ENCODE data around the gene PRR29.

DNA sequence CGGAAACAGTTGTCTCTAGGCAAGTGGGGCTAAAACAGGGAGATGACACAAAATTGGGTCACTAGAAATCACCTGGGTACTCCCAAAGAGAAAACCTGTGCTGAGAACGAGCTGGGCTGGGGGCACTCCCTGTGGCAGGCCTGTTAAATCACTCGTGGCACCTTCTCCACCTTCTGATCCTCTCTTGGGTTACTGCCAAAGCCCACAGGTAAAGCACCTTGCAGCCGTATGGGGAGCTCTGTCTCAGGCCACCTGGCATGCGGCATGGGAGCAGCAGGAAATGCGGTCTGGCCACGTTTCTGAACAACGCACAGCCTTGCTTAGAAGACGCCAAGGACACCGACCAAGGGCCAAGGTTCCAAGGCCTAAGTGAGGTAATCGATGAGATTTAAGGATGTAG, 43.8 kb downstream of the PRR29 start:
- TF ChIP-seq, protein P1, sequence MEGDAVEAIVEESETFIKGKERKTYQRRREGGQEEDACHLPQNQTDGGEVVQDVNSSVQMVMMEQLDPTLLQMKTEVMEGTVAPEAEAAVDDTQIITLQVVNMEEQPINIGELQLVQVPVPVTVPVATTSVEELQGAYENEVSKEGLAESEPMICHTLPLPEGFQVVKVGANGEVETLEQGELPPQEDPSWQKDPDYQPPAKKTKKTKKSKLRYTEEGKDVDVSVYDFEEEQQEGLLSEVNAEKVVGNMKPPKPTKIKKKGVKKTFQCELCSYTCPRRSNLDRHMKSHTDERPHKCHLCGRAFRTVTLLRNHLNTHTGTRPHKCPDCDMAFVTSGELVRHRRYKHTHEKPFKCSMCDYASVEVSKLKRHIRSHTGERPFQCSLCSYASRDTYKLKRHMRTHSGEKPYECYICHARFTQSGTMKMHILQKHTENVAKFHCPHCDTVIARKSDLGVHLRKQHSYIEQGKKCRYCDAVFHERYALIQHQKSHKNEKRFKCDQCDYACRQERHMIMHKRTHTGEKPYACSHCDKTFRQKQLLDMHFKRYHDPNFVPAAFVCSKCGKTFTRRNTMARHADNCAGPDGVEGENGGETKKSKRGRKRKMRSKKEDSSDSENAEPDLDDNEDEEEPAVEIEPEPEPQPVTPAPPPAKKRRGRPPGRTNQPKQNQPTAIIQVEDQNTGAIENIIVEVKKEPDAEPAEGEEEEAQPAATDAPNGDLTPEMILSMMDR (conservative IDR thresholded peaks at IDR 0.05; ENCODE audit: low read length): no peak
- TF ChIP-seq EZH2phosphoT487 (IDR thresholded peaks at IDR 0.05; ENCODE audit: borderline replicate concordance, low read depth, low read length): no peak
